H1 (cell line): ENCODE measurements around the gene RLN2. TPM values are rescaled to one million over a fixed set of nuclear protein-coding genes. Genes with fewer than 3 reads are reported as not detected.

Source experiments
- CTCF ChIA-PET: fragments of 300-600 bp; sonication (Branson Sonifier 250); formaldehyde crosslinking; loops from one replicate; lab custom pipeline; 2021; ENCODE audit not compliant: partially characterized antibody; lab: Charles Lee
- POLR2A ChIA-PET: fragments of 300-600 bp; sonication (Branson Sonifier 250); formaldehyde crosslinking; loops from one replicate; lab custom pipeline; 2021; ENCODE audit warnings: inconsistent platforms; ENCODE audit not compliant: partially characterized antibody; lab: Charles Lee
- DNase-seq, 2 experiments: peaks; one replicate each; pipeline versions ENCODE4 v3.0.0 to v3.0.0-alpha.2; 2010 to 2022; ENCODE audit warnings: low spot score in 2 of 2, low read depth in 1 of 2, mixed read lengths in 1 of 2
- FAIRE-seq: peaks from 2 replicates; lab custom pipeline; 2011; peaks lifted over from hg19 to GRCh38; lab: Jason Lieb, UNC
- H2AFZ ChIP-seq: 2 replicates; pipeline ENCODE4 v1.8.1; 2012; ENCODE audit warnings: low read length, inconsistent platforms
- H2AK5ac ChIP-seq: 2 replicates; pipeline ENCODE4 v1.6.1; 2013; ENCODE audit warnings: low read depth, low read length
- H2BK120ac ChIP-seq: replicated peaks from 2 replicates; pipeline ENCODE3; 2013; ENCODE audit warnings: low read depth, low read length, inconsistent platforms
- H2BK12ac ChIP-seq: 2 replicates; pipeline ENCODE4 v1.6.1; 2013; ENCODE audit warnings: low read depth, low read length
- H2BK15ac ChIP-seq: 2 replicates; pipeline ENCODE4 v1.6.1; 2013; ENCODE audit warnings: low read length
- H2BK20ac ChIP-seq: 2 replicates; pipeline ENCODE4 v1.6.1; 2013; ENCODE audit warnings: low read length
- H2BK5ac ChIP-seq: 2 replicates; pipeline ENCODE4 v1.6.1; 2013; ENCODE audit warnings: low read depth, low read length
- H3K14ac ChIP-seq: 2 replicates; pipeline ENCODE4 v1.6.1; 2013; ENCODE audit warnings: inconsistent platforms; ENCODE audit not compliant: insufficient read length
- H3K18ac ChIP-seq: 2 replicates; pipeline ENCODE4 v1.6.1; 2013; ENCODE audit warnings: low read length; ENCODE audit errors: extremely low read depth
- H3K23ac ChIP-seq: 2 replicates; pipeline ENCODE4 v1.6.1; 2013; ENCODE audit warnings: inconsistent platforms; ENCODE audit not compliant: insufficient read length
- H3K23me2 ChIP-seq: 2 replicates; pipeline ENCODE4 v1.6.1; 2013; ENCODE audit warnings: low read depth, low read length
- H3K27ac ChIP-seq: 2 replicates; pipeline ENCODE4 v1.6.1; 2011; ENCODE audit warnings: low read depth, low read length, inconsistent platforms
- H3K27me3 ChIP-seq, 4 experiments: replicated peaks in 1 of 4; 1 replicate in 1 of 4; 2 replicates in 3 of 4; pipeline versions ENCODE4 v1.6.1 to v1.8.1; 2011 to 2013; ENCODE audit warnings: low read length in 3 of 4, mild to moderate bottlenecking in 3 of 4, inconsistent platforms in 2 of 4, mixed read lengths in 2 of 4, moderate library complexity in 1 of 4; ENCODE audit not compliant: control insufficient read depth in 3 of 4, insufficient read depth in 3 of 4; ENCODE audit errors: extremely low read depth in 1 of 4
- H3K36me3 ChIP-seq, 4 experiments: 2 replicates each; pipeline versions ENCODE4 v1.6.1 to v1.8.1; 2011 to 2013; ENCODE audit warnings: mild to moderate bottlenecking in 4 of 4, low read length in 3 of 4, moderate library complexity in 2 of 4, control low read depth in 1 of 4, inconsistent platforms in 1 of 4; ENCODE audit not compliant: insufficient read depth in 4 of 4, control insufficient read depth in 2 of 4
- H3K4ac ChIP-seq: replicated peaks from 2 replicates; pipeline ENCODE3; 2013; ENCODE audit warnings: low read length, low read depth, mixed read lengths, inconsistent platforms; ENCODE audit not compliant: insufficient read length
- H3K4me1 ChIP-seq, 4 experiments: replicated peaks in 1 of 4; 1 replicate in 1 of 4; 2 replicates in 3 of 4; pipeline versions ENCODE4 v1.6.1 to v1.8.1; 2011 to 2013; ENCODE audit warnings: low read length in 3 of 4, inconsistent platforms in 2 of 4, mixed read lengths in 1 of 4; ENCODE audit not compliant: insufficient read depth in 4 of 4, control insufficient read depth in 3 of 4
- H3K4me2 ChIP-seq, 2 experiments: 2 replicates each; pipeline versions ENCODE4 v1.6.1 to v1.8.1; 2011 to 2013; ENCODE audit warnings: low read depth in 2 of 2, low read length in 2 of 2, control low read depth in 1 of 2, inconsistent platforms in 1 of 2, mild to moderate bottlenecking in 1 of 2; ENCODE audit not compliant: insufficient read depth in 1 of 2
- H3K4me3 ChIP-seq, 4 experiments: fragments of 200-600, 300-600 bp in 1 of 4; sonication (generic), shearing (Covaris generic), sonication (Bioruptor Twin) in 1 of 4; 2 replicates each; pipeline versions ENCODE4 v1.5.1 to v1.8.1; 2011 to 2016; ENCODE audit warnings: low read length in 4 of 4, low read depth in 3 of 4, control low read depth in 2 of 4, inconsistent platforms in 2 of 4, mild to moderate bottlenecking in 2 of 4, mixed read lengths in 1 of 4, moderate library complexity in 1 of 4; ENCODE audit not compliant: insufficient read depth in 2 of 4; ENCODE audit errors: extremely low read depth in 1 of 4
- H3K56ac ChIP-seq: replicated peaks from 2 replicates; pipeline ENCODE3; 2013; ENCODE audit warnings: low read depth, mild to moderate bottlenecking, mixed read lengths, low read length, inconsistent platforms; ENCODE audit not compliant: insufficient read length
- H3K79me1 ChIP-seq: 2 replicates; pipeline ENCODE4 v1.6.1; 2013; ENCODE audit warnings: low read depth, low read length, control low read depth
- H3K79me2 ChIP-seq, 2 experiments: 2 replicates each; pipeline versions ENCODE4 v1.6.1 to v1.8.1; 2012 to 2013; ENCODE audit warnings: low read length in 2 of 2, mild to moderate bottlenecking in 2 of 2, inconsistent platforms in 1 of 2; ENCODE audit not compliant: insufficient read depth in 2 of 2, control insufficient read depth in 1 of 2
- H3K9ac ChIP-seq, 4 experiments: replicated peaks in 1 of 4; 1 replicate in 1 of 4; 2 replicates in 3 of 4; pipeline versions ENCODE4 v1.6.1 to v1.8.1; 2011 to 2013; ENCODE audit warnings: low read depth in 3 of 4, low read length in 3 of 4, control low read depth in 2 of 4, mild to moderate bottlenecking in 2 of 4, moderate library complexity in 2 of 4, inconsistent platforms in 1 of 4; ENCODE audit errors: extremely low read depth in 1 of 4
- H3K9me3 ChIP-seq, 2 experiments: 2 replicates each; pipeline versions ENCODE4 v1.6.1 to v1.8.1; 2012 to 2013; ENCODE audit warnings: mild to moderate bottlenecking in 2 of 2, moderate library complexity in 2 of 2, control low read depth in 1 of 2, inconsistent platforms in 1 of 2, low read depth in 1 of 2, low read length in 1 of 2, mixed read lengths in 1 of 2; ENCODE audit not compliant: insufficient read depth in 2 of 2
- H4K20me1 ChIP-seq, 2 experiments: replicated peaks in 1 of 2; 2 replicates each; pipeline versions ENCODE3 to v1.8.1; 2011 to 2013; ENCODE audit warnings: inconsistent platforms in 2 of 2, low read length in 2 of 2, mild to moderate bottlenecking in 1 of 2; ENCODE audit not compliant: insufficient read depth in 2 of 2, control insufficient read depth in 1 of 2
- H4K5ac ChIP-seq: 2 replicates; pipeline ENCODE4 v1.6.1; 2013; ENCODE audit warnings: low read length, low read depth, mixed read lengths, inconsistent platforms; ENCODE audit not compliant: insufficient read length
- H4K8ac ChIP-seq: 2 replicates; pipeline ENCODE4 v1.8.0; 2013; ENCODE audit warnings: mild to moderate bottlenecking, moderate library complexity, low read length, inconsistent platforms; ENCODE audit not compliant: insufficient read depth; ENCODE audit errors: extremely low read depth
- H4K91ac ChIP-seq: replicated peaks from 2 replicates; pipeline ENCODE3; 2013; ENCODE audit warnings: low read length, mixed read lengths, inconsistent platforms; ENCODE audit not compliant: insufficient read length
- ASH2L ChIP-seq: fragments of 200-600, 300-600 bp; sonication (generic); IDR thresholded peaks from one replicate; pipeline ENCODE4 v1.7.1; 2017; ENCODE audit warnings: low read length
- ATF3 ChIP-seq: IDR thresholded peaks from 2 replicates; pipeline ENCODE4 v1.6.1; 2011; ENCODE audit warnings: low read depth, mild to moderate bottlenecking, low read length; ENCODE audit not compliant: insufficient read depth
- BCL11A ChIP-seq, 2 experiments: IDR thresholded peaks; one replicate each; pipeline ENCODE4 v1.6.1; 2011; ENCODE audit warnings: low read depth in 2 of 2, low read length in 2 of 2, mild to moderate bottlenecking in 2 of 2
- GABPA ChIP-seq: IDR thresholded peaks from 2 replicates; pipeline ENCODE4 v1.6.1; 2011; ENCODE audit warnings: mild to moderate bottlenecking, low read length, moderate library complexity, borderline replicate concordance; ENCODE audit not compliant: insufficient read depth
- JUN ChIP-seq: IDR thresholded peaks from 2 replicates; pipeline ENCODE4 v1.6.1; 2011; ENCODE audit warnings: low read depth, mild to moderate bottlenecking, improper control_type of control experiment, low read length
- JUND ChIP-seq: IDR thresholded peaks from 2 replicates; pipeline ENCODE4 v1.6.1; 2011; ENCODE audit warnings: mild to moderate bottlenecking, improper control_type of control experiment, low read length
- KDM4A ChIP-seq: IDR thresholded peaks from one replicate; pipeline ENCODE4 v1.7.1; 2012; ENCODE audit warnings: low read depth, mild to moderate bottlenecking, moderate library complexity, low read length, inconsistent platforms; ENCODE audit not compliant: severe bottlenecking
- RNF2 ChIP-seq: fragments of 200-900, 300-1000 bp; sonication (generic); IDR thresholded peaks from 2 replicates; pipeline ENCODE4 v1.7.1; 2016; ENCODE audit warnings: borderline replicate concordance, low read depth, mild to moderate bottlenecking, antibody characterized with exemption, low read length; ENCODE audit not compliant: poor library complexity, severe bottlenecking; ENCODE audit errors: missing control alignments
- SIN3A ChIP-seq, 2 experiments: IDR thresholded peaks in 1 of 2; conservative IDR thresholded peaks in 1 of 2; 2 replicates each; pipeline ENCODE4 v1.6.1; 2011 to 2012; ENCODE audit warnings: low read length in 2 of 2, improper control_type of control experiment in 1 of 2, low read depth in 1 of 2, mild to moderate bottlenecking in 1 of 2
- SP4 ChIP-seq: IDR thresholded peaks from 2 replicates; pipeline ENCODE4 v1.6.1; 2012; ENCODE audit warnings: low read length, inconsistent platforms
- USF2 ChIP-seq: IDR thresholded peaks from 2 replicates; pipeline ENCODE4 v1.6.1; 2011; ENCODE audit warnings: low read length, improper control_type of control experiment
- WGBS, 2 experiments: shearing (Covaris generic) in 1 of 2; methylation state at CpG; one replicate each; pipeline versions ENCODE4 v1.1.6 to v1.1.7; 2013 to 2015; ENCODE audit warnings: low lambda C conversion rate in 2 of 2, mixed read lengths in 2 of 2, inconsistent platforms in 1 of 2, low coverage in 1 of 2, missing lambda C conversion rate in 1 of 2; ENCODE audit not compliant: insufficient replicate concordance in 2 of 2, insufficient coverage in 1 of 2, insufficient read length in 1 of 2; ENCODE audit errors: extremely low coverage in 1 of 2, missing lambda C conversion rate in 1 of 2; 5-methylcytosine and 5-hydroxymethylcytosine counted together
- polyA plus RNA-seq, 7 experiments: library from polyadenylated mRNA; depleted of rRNA in 3 of 7; stranded (reverse) in 5 of 7; unstranded in 2 of 7; fragments of >200 nt in 5 of 7; fragments of 200-250 nt in 2 of 7; gene quantifications; 1 replicate in 5 of 7; 2 replicates in 1 of 7; 4 replicates in 1 of 7; pipeline versions ENCODE4 v1.2.1 to v1.2.3, GENCODE V29; 2011 to 2013; ENCODE audit warnings: missing spikeins in 2 of 7, mixed read lengths in 2 of 7
- total RNA-seq: library from RNA; stranded (reverse); fragmentation: NEBNext Ultra II Directional; extraction: Animal tissue kit (Norgen Biotek cat#: 25700); gene quantifications from 2 replicates; pipeline ENCODE4 v1.2.1, GENCODE V29; 2021

The RLN2 gene
- total and polyA plus RNA-seq, 2 of the 8 experiments (the other 6 are each of a cell fraction or from before 2014, with no cell fraction given): 4.5 to 6.0 TPM

GRCh38 chr9:5278486-5278885 is 26.0 kb downstream of the RLN2 start:
- no peaks in the 10 kb centered on the region for H3K27me3 ChIP-seq
- no peak overlapping the region for H3K14ac ChIP-seq
- no peak overlapping the region for H3K9ac ChIP-seq
- H2BK120ac ChIP-seq: no peak overlapping the region
- H3K23me2 ChIP-seq: no peaks in the 10 kb centered on the region
- no peak overlapping the region for H3K27ac ChIP-seq
- H2BK20ac ChIP-seq: no peak overlapping the region
- no peaks in the 10 kb centered on the region for H3K79me1 ChIP-seq
- H4K5ac ChIP-seq: no peak overlapping the region
- H4K91ac ChIP-seq: no peak overlapping the region
- no peaks in the 10 kb centered on the region for H3K79me2 ChIP-seq
- no peak overlapping the region for H2AFZ ChIP-seq
- WGBS, 2 experiments: 83% methylated on average over 2 of the region's 2 CpGs; no CpG with 5 or more reads in 1 of the 2 experiments
- no peak overlapping the region for H4K8ac ChIP-seq
- no peak overlapping the region for H2BK15ac ChIP-seq
- no peak overlapping the region for H3K56ac ChIP-seq
- H3K23ac ChIP-seq: no peak overlapping the region
- no peak overlapping the region for H3K4me3 ChIP-seq
- ChIA-PET POLR2A (no interaction called here), CTCF (interaction anchor here (1.3 kb wide), 1 partner anchor 13 kb away, joined by 3 read pairs; no protein-coding TSS in a partner anchor)
- no peak for TF ChIP-seq KDM4A
- no peak for TF ChIP-seq GABPA
- TF ChIP-seq BCL11A (IDR thresholded peaks at IDR 0.05; ENCODE audit: low read depth in 2 of 2, low read length in 2 of 2): no peak
- no peak for TF ChIP-seq RNF2
- TF ChIP-seq JUND: no peak
- TF ChIP-seq SP4: no peak
- TF ChIP-seq JUN: no peak
- TF ChIP-seq ATF3: no peak
- TF ChIP-seq USF2: no peak
- no peak for TF ChIP-seq ASH2L
- no peak for TF ChIP-seq SIN3A (conservative IDR thresholded peaks at IDR 0.05 in 1 of 2, IDR thresholded peaks at IDR 0.05 in 1 of 2; ENCODE audit: low read depth in 1 of 2, low read length in 2 of 2)
- no peak overlapping the region for H2BK12ac ChIP-seq
- no peak overlapping the region for H3K4me2 ChIP-seq
- no peaks in the 10 kb centered on the region for H3K4me1 ChIP-seq
- no peaks in the 10 kb centered on the region for H3K36me3 ChIP-seq
- no peak overlapping the region for H3K18ac ChIP-seq
- no peak overlapping the region for H3K4ac ChIP-seq
- DNase-seq (no peak), FAIRE-seq (no peak)
- no peak overlapping the region for H2AK5ac ChIP-seq
- H3K9me3 ChIP-seq: no peaks in the 10 kb centered on the region
- no peaks in the 10 kb centered on the region for H4K20me1 ChIP-seq
- no peak overlapping the region for H2BK5ac ChIP-seq
